GM12878 (cell line): ENCODE results near the gene RCCD1. TPM values are rescaled to one million over a fixed set of nuclear protein-coding genes. Genes with fewer than 3 reads are reported as not detected.

Experiments used
- ATAC-seq: fragments of 200-7000 bp; cut with Tn5 transposase; 3 replicates; pipeline ENCODE4 v1.9.1; 2020; ENCODE audit warnings: mild to moderate bottlenecking, moderate library complexity
- BruUV-seq: library from RNA; stranded (reverse); fragments of 400-500 nt; replicated peaks from 2 replicates; lab custom pipeline; 2021; lab: Mats Ljungman, UMichigan
- CTCF ChIA-PET: fragments of 300-600 bp; sonication (Branson Sonifier 250); formaldehyde crosslinking; extraction: SDS; loops from one replicate; lab custom pipeline; 2021; ENCODE audit warnings: inconsistent platforms; lab: Yijun Ruan, JAX
- POLR2A ChIA-PET: fragments of 350-600 bp; formaldehyde crosslinking; extraction: SDS; loops from one replicate; lab custom pipeline; 2021; ENCODE audit warnings: inconsistent platforms; lab: Charles Lee
- RAD21 ChIA-PET: fragments of 300-600 bp; sonication (Branson Sonifier 250); formaldehyde crosslinking; loops from one replicate; lab custom pipeline; 2023; ENCODE audit warnings: antibody characterized with exemption; ENCODE audit not compliant: unreplicated experiment; lab: Charles Lee
- SMC1A ChIA-PET: fragments of 300-600 bp; sonication (Branson Sonifier 250); formaldehyde crosslinking; loops from one replicate; lab custom pipeline; 2023; ENCODE audit not compliant: unreplicated experiment, uncharacterized antibody; lab: Charles Lee
- DNase-seq: peaks from one replicate; pipeline ENCODE4 v3.0.0-alpha.2; 2011; ENCODE audit warnings: low read depth, low spot score
- FAIRE-seq: peaks from 3 replicates; lab custom pipeline; 2011; peaks lifted over from hg19 to GRCh38; lab: Jason Lieb, UNC
- H2AFZ ChIP-seq: 2 replicates; pipeline ENCODE4 v1.6.0; 2011; ENCODE audit warnings: low read depth, low read length, control low read depth; ENCODE audit not compliant: control insufficient read depth
- H3K27ac ChIP-seq: 2 replicates; pipeline ENCODE4 v1.5.1; 2011; ENCODE audit warnings: control low read depth; ENCODE audit not compliant: control insufficient read depth, insufficient read depth
- H3K27me3 ChIP-seq, 2 experiments: replicated peaks in 1 of 2; 2 replicates each; pipeline versions ENCODE4 v1.6.0 to v1.6.1; 2011; ENCODE audit warnings: low read length in 1 of 2; ENCODE audit not compliant: control insufficient read depth in 2 of 2, insufficient read depth in 2 of 2
- H3K36me3 ChIP-seq, 2 experiments: 2 replicates each; pipeline ENCODE4 v1.5.1; 2011; ENCODE audit warnings: low read length in 1 of 2; ENCODE audit not compliant: control insufficient read depth in 2 of 2, insufficient read depth in 2 of 2
- H3K4me1 ChIP-seq: 2 replicates; pipeline ENCODE4 v1.6.1; 2011; ENCODE audit warnings: mild to moderate bottlenecking, low read length, moderate library complexity, mixed read lengths; ENCODE audit not compliant: control insufficient read depth, insufficient read depth
- H3K4me2 ChIP-seq: 2 replicates; pipeline ENCODE4 v1.6.0; 2011; ENCODE audit warnings: control low read depth; ENCODE audit not compliant: control insufficient read depth, insufficient read depth
- H3K4me3 ChIP-seq: fragments of 200-600 bp; sonication (generic); 2 replicates; pipeline ENCODE4 v1.5.1; 2016
- H3K79me2 ChIP-seq: 2 replicates; pipeline ENCODE4 v1.6.0; 2011; ENCODE audit warnings: low read length; ENCODE audit not compliant: control insufficient read depth, insufficient read depth
- H3K9ac ChIP-seq: 2 replicates; pipeline ENCODE4 v1.8.0; 2011; ENCODE audit warnings: low read length, control low read depth, mixed read lengths; ENCODE audit not compliant: control insufficient read depth, insufficient read depth
- H3K9me3 ChIP-seq: replicated peaks from 3 replicates; pipeline ENCODE4 v1.5.1; 2011; ENCODE audit warnings: mild to moderate bottlenecking, low read length; ENCODE audit not compliant: control insufficient read depth, insufficient read depth
- H4K20me1 ChIP-seq: 2 replicates; pipeline ENCODE4 v1.6.0; 2011; ENCODE audit not compliant: control insufficient read depth, insufficient read depth
- USF1 ChIP-seq: IDR thresholded peaks from 2 replicates; pipeline ENCODE4 v1.6.1; 2011; ENCODE audit warnings: borderline replicate concordance, low read depth, mild to moderate bottlenecking, moderate library complexity, mixed read lengths, low read length; ENCODE audit not compliant: insufficient read depth; ENCODE audit errors: extremely low read length
- ZBTB33 ChIP-seq: fragments of 450-650 bp; IDR thresholded peaks from 2 replicates; pipeline ENCODE4 v1.6.1; 2017; ENCODE audit warnings: mild to moderate bottlenecking
- WGBS: methylation state at CpG from one replicate; pipeline ENCODE4 v1.1.6; 2016; ENCODE audit warnings: low lambda C conversion rate; ENCODE audit not compliant: insufficient replicate concordance, insufficient coverage; ENCODE audit errors: missing lambda C conversion rate; 5-methylcytosine and 5-hydroxymethylcytosine counted together
- in situ Hi-C: fragments of 300-500 bp; cut with MboI; formaldehyde crosslinking; loops from 9 replicates; pipeline ENCODE4 v1.14.3; 2018; ENCODE audit warnings: mixed read lengths
- intact Hi-C: fragments of 100-400 bp; cut with micrococcal nuclease; formaldehyde crosslinking; loops from one replicate; pipeline ENCODE4 v1.14.2; 2022; ENCODE audit not compliant: unreplicated experiment
- polyA plus RNA-seq, 11 experiments: library from polyadenylated mRNA; depleted of rRNA in 4 of 11; unstranded in 6 of 11; stranded (reverse) in 5 of 11; fragments of >200 nt; fragmentation: Nextera tagmentation in 4 of 11; fragmentation: Illumina TruSeq in 1 of 11; extraction: Ambion mirVana in 4 of 11; extraction: Trizol in 1 of 11; gene quantifications; 1 replicate in 1 of 11; 2 replicates in 10 of 11; pipeline versions ENCODE4 v1.2.1 to v1.2.3, GENCODE V29; 2011 to 2016; ENCODE audit warnings: inconsistent platforms in 2 of 11, missing spikeins in 2 of 11, low read depth in 1 of 11
- small RNA-seq: library from RNA; depleted of rRNA; stranded (forward); fragments of <200 nt; gene quantifications from one replicate; pipeline ENCODE3, GENCODE V24; 2014
- total RNA-seq, 4 experiments: library from RNA; depleted of rRNA in 3 of 4; stranded (reverse); fragments of >200 nt in 3 of 4; fragmentation: Illumina TruSeq in 1 of 4; extraction: Trizol in 1 of 4; gene quantifications; 2 replicates each; pipeline versions ENCODE4 v1.2.1 to v1.2.3, GENCODE V29; 2013 to 2021

RCCD1 gene
- total and polyA plus RNA-seq, 10 of the 15 experiments (the other 5 are each of a cell fraction or from before 2014, with no cell fraction given), result 5.2 to 30.4 (median 20.9) TPM

- in situ Hi-C loops, result no loop called here
- Histone ChIP-seq H3K79me2 (no peaks in the 10 kb centered on the region), H4K20me1 (no peaks in the 10 kb centered on the region), H3K4me2 (no peak overlapping the region), H3K36me3 (peaks cover 17 to 26% of the 10 kb centered on the region in 2 experiments; a peak in 3 of 4 replicates), H3K9ac (no peak overlapping the region), H3K9me3 (no peaks in the 10 kb centered on the region), H2AFZ (no peak overlapping the region), H3K27ac (no peak overlapping the region), H3K4me1 (no peaks in the 10 kb centered on the region), H3K27me3 (no peaks in the 10 kb centered on the region), H3K4me3 (no peak overlapping the region)
- ChIA-PET RAD21 (no interaction called here), SMC1A (no interaction called here), CTCF (no interaction called here), POLR2A (no interaction called here)
- intact Hi-C loops, result no loop called here
- DNase-seq (no peak), ATAC-seq (no peak), FAIRE-seq (no peak)
- WGBS, result 94% methylated on average over 3 of the region's 3 CpGs
- BruUV-seq, result no TSS peak
- TF ChIP-seq ZBTB33 (no peak), USF1 (no peak)
Measured at GRCh38 chr15:91007266-91007665, 52.6 kb downstream of the RCCD1 start.

Small RNA genes lying within 50 kb of the gene (small RNA-seq; reads per million reads assigned to genes)
- gene RF00019, result not detected

Other genes with a start within 250 kb of the RCCD1 start
Only the 7 nearest of the 9 such genes appear.
- 20.8 and 24.5 TPM in 2 replicates for gene FURIN, start 86.3 kb upstream of the RCCD1 start, total RNA-seq (2014; rRNA removed)
- gene FURIN, start 86.3 kb upstream of the RCCD1 start, total RNA-seq (2014; rRNA removed; fragmentation: Illumina TruSeq; extraction: Trizol), result 9.9 and 11.2 TPM in 2 replicates
- gene FURIN, start 86.3 kb upstream of the RCCD1 start, total RNA-seq (2021), result 36.9 and 39.9 TPM in 2 replicates
- 1.9 and 5.6 TPM in 2 replicates for gene FURIN, start 86.3 kb upstream of the RCCD1 start, polyA plus RNA-seq (2011; rRNA removed)
- gene FURIN, start 86.3 kb upstream of the RCCD1 start, polyA plus RNA-seq (2014; fragmentation: Illumina TruSeq; extraction: Trizol), result 3.3 and 10.1 TPM in 2 replicates
- 1 to 10 TPM in 1 of 2 experiments, under 1 TPM in 1; 0.47 to 1.3 TPM for gene FURIN, start 86.3 kb upstream of the RCCD1 start, polyA plus RNA-seq (2014; fragmentation: Nextera tagmentation; extraction: Ambion mirVana)
- gene FURIN, start 86.3 kb upstream of the RCCD1 start, polyA plus RNA-seq (2014; rRNA removed), result 23.2 and 26.3 TPM in 2 replicates
- gene FURIN, start 86.3 kb upstream of the RCCD1 start, polyA plus RNA-seq (2016; fragmentation: Nextera tagmentation; extraction: Ambion mirVana), result 1 to 10 TPM; 5.6 to 5.9 TPM
- 19.5 and 21.7 TPM in 2 replicates for gene FES, start 70.4 kb upstream of the RCCD1 start, total RNA-seq (2014; rRNA removed)
- gene FES, start 70.4 kb upstream of the RCCD1 start, total RNA-seq (2014; rRNA removed; fragmentation: Illumina TruSeq; extraction: Trizol), result 6.1 and 7.0 TPM in 2 replicates
- 17.7 and 23.9 TPM in 2 replicates for gene FES, start 70.4 kb upstream of the RCCD1 start, total RNA-seq (2021)
- gene FES, start 70.4 kb upstream of the RCCD1 start, polyA plus RNA-seq (2011; rRNA removed), result 0.07 and 0.09 TPM in 2 replicates
- gene FES, start 70.4 kb upstream of the RCCD1 start, polyA plus RNA-seq (2014; fragmentation: Illumina TruSeq; extraction: Trizol), result 0.60 and 3.8 TPM in 2 replicates
- 1 to 10 TPM in 1 of 2 experiments, under 1 TPM in 1; 0.56 to 1.0 TPM for gene FES, start 70.4 kb upstream of the RCCD1 start, polyA plus RNA-seq (2014; fragmentation: Nextera tagmentation; extraction: Ambion mirVana)
- gene FES, start 70.4 kb upstream of the RCCD1 start, polyA plus RNA-seq (2014; rRNA removed), result 14.6 and 20.6 TPM in 2 replicates
- gene FES, start 70.4 kb upstream of the RCCD1 start, polyA plus RNA-seq (2016; fragmentation: Nextera tagmentation; extraction: Ambion mirVana), result 10 to 100 TPM; 12.7 to 16.1 TPM
- gene MAN2A2, start 51.6 kb upstream of the RCCD1 start, total RNA-seq (2014; rRNA removed), result 25.4 and 29.5 TPM in 2 replicates
- gene MAN2A2, start 51.6 kb upstream of the RCCD1 start, total RNA-seq (2014; rRNA removed; fragmentation: Illumina TruSeq; extraction: Trizol), result 16.6 and 18.0 TPM in 2 replicates
- 62.4 and 79.4 TPM in 2 replicates for gene MAN2A2, start 51.6 kb upstream of the RCCD1 start, total RNA-seq (2021)
- gene MAN2A2, start 51.6 kb upstream of the RCCD1 start, polyA plus RNA-seq (2011; rRNA removed), result 19.4 and 38.9 TPM in 2 replicates
- 26.9 and 47.8 TPM in 2 replicates for gene MAN2A2, start 51.6 kb upstream of the RCCD1 start, polyA plus RNA-seq (2014; fragmentation: Illumina TruSeq; extraction: Trizol)
- gene MAN2A2, start 51.6 kb upstream of the RCCD1 start, polyA plus RNA-seq (2014; fragmentation: Nextera tagmentation; extraction: Ambion mirVana), result 1 to 10 TPM; 4.2 to 4.4 TPM
- gene MAN2A2, start 51.6 kb upstream of the RCCD1 start, polyA plus RNA-seq (2014; rRNA removed), result 66.4 and 71.1 TPM in 2 replicates
- gene MAN2A2, start 51.6 kb upstream of the RCCD1 start, polyA plus RNA-seq (2016; fragmentation: Nextera tagmentation; extraction: Ambion mirVana), result 10 to 100 TPM; 13.7 to 16.8 TPM
- gene HDDC3, start 22.3 kb upstream of the RCCD1 start, total RNA-seq (2014; rRNA removed), result 25.7 and 27.7 TPM in 2 replicates
- gene HDDC3, start 22.3 kb upstream of the RCCD1 start, total RNA-seq (2014; rRNA removed; fragmentation: Illumina TruSeq; extraction: Trizol), result 19.9 and 21.0 TPM in 2 replicates
- gene HDDC3, start 22.3 kb upstream of the RCCD1 start, total RNA-seq (2021), result 20.3 and 24.6 TPM in 2 replicates
- gene HDDC3, start 22.3 kb upstream of the RCCD1 start, polyA plus RNA-seq (2011; rRNA removed), result 15.2 and 19.3 TPM in 2 replicates
- 22.2 and 25.7 TPM in 2 replicates for gene HDDC3, start 22.3 kb upstream of the RCCD1 start, polyA plus RNA-seq (2014; fragmentation: Illumina TruSeq; extraction: Trizol)
- 1 to 10 TPM; 5.6 to 9.0 TPM for gene HDDC3, start 22.3 kb upstream of the RCCD1 start, polyA plus RNA-seq (2014; fragmentation: Nextera tagmentation; extraction: Ambion mirVana)
- gene HDDC3, start 22.3 kb upstream of the RCCD1 start, polyA plus RNA-seq (2014; rRNA removed), result 30.4 and 32.2 TPM in 2 replicates
- 10 to 100 TPM; 35.9 to 39.5 TPM for gene HDDC3, start 22.3 kb upstream of the RCCD1 start, polyA plus RNA-seq (2016; fragmentation: Nextera tagmentation; extraction: Ambion mirVana)
- gene UNC45A, start 19.6 kb upstream of the RCCD1 start, total RNA-seq (2014; rRNA removed), result 31.6 and 40.4 TPM in 2 replicates
- gene UNC45A, start 19.6 kb upstream of the RCCD1 start, total RNA-seq (2014; rRNA removed; fragmentation: Illumina TruSeq; extraction: Trizol), result 21.3 TPM in 2 replicates
- gene UNC45A, start 19.6 kb upstream of the RCCD1 start, total RNA-seq (2021), result 56.3 and 58.9 TPM in 2 replicates
- 24.2 and 40.5 TPM in 2 replicates for gene UNC45A, start 19.6 kb upstream of the RCCD1 start, polyA plus RNA-seq (2011; rRNA removed)
- gene UNC45A, start 19.6 kb upstream of the RCCD1 start, polyA plus RNA-seq (2014; fragmentation: Illumina TruSeq; extraction: Trizol), result 12.6 and 22.1 TPM in 2 replicates
- 10 to 100 TPM; 10.3 to 19.8 TPM for gene UNC45A, start 19.6 kb upstream of the RCCD1 start, polyA plus RNA-seq (2014; fragmentation: Nextera tagmentation; extraction: Ambion mirVana)
- 44.5 and 48.8 TPM in 2 replicates for gene UNC45A, start 19.6 kb upstream of the RCCD1 start, polyA plus RNA-seq (2014; rRNA removed)
- gene UNC45A, start 19.6 kb upstream of the RCCD1 start, polyA plus RNA-seq (2016; fragmentation: Nextera tagmentation; extraction: Ambion mirVana), result 10 to 100 TPM; 56.6 to 57.8 TPM
- 139 and 158 TPM in 2 replicates for gene PRC1, start 39.7 kb downstream of the RCCD1 start, total RNA-seq (2014; rRNA removed)
- gene PRC1, start 39.7 kb downstream of the RCCD1 start, total RNA-seq (2014; rRNA removed; fragmentation: Illumina TruSeq; extraction: Trizol), result 150 and 156 TPM in 2 replicates
- gene PRC1, start 39.7 kb downstream of the RCCD1 start, total RNA-seq (2021), result 108 and 113 TPM in 2 replicates
- gene PRC1, start 39.7 kb downstream of the RCCD1 start, polyA plus RNA-seq (2011; rRNA removed), result 241 and 262 TPM in 2 replicates
- gene PRC1, start 39.7 kb downstream of the RCCD1 start, polyA plus RNA-seq (2014; fragmentation: Illumina TruSeq; extraction: Trizol), result 161 and 192 TPM in 2 replicates
- gene PRC1, start 39.7 kb downstream of the RCCD1 start, polyA plus RNA-seq (2014; fragmentation: Nextera tagmentation; extraction: Ambion mirVana), result 100 to 1,000 TPM; 100 to 130 TPM
- gene PRC1, start 39.7 kb downstream of the RCCD1 start, polyA plus RNA-seq (2014; rRNA removed), result 118 and 133 TPM in 2 replicates
- gene PRC1, start 39.7 kb downstream of the RCCD1 start, polyA plus RNA-seq (2016; fragmentation: Nextera tagmentation; extraction: Ambion mirVana), result 100 to 1,000 TPM; 109 to 110 TPM
- gene VPS33B, start 67.7 kb downstream of the RCCD1 start, total RNA-seq (2014; rRNA removed), result 10.1 and 11.4 TPM in 2 replicates
- gene VPS33B, start 67.7 kb downstream of the RCCD1 start, total RNA-seq (2014; rRNA removed; fragmentation: Illumina TruSeq; extraction: Trizol), result 12.4 and 13.6 TPM in 2 replicates
- gene VPS33B, start 67.7 kb downstream of the RCCD1 start, total RNA-seq (2021), result 19.8 and 20.0 TPM in 2 replicates
- 19.9 and 21.5 TPM in 2 replicates for gene VPS33B, start 67.7 kb downstream of the RCCD1 start, polyA plus RNA-seq (2011; rRNA removed)
- 11.5 and 12.7 TPM in 2 replicates for gene VPS33B, start 67.7 kb downstream of the RCCD1 start, polyA plus RNA-seq (2014; fragmentation: Illumina TruSeq; extraction: Trizol)
- 10 to 100 TPM; 11.8 to 18.6 TPM for gene VPS33B, start 67.7 kb downstream of the RCCD1 start, polyA plus RNA-seq (2014; fragmentation: Nextera tagmentation; extraction: Ambion mirVana)
- gene VPS33B, start 67.7 kb downstream of the RCCD1 start, polyA plus RNA-seq (2014; rRNA removed), result 12.1 and 14.7 TPM in 2 replicates
- gene VPS33B, start 67.7 kb downstream of the RCCD1 start, polyA plus RNA-seq (2016; fragmentation: Nextera tagmentation; extraction: Ambion mirVana), result 10 to 100 TPM; 15.7 to 18.3 TPM